T-helper 1 cell treated with Interleukin-12 subunit alpha and Interleukin-12 subunit beta and Interleukin-4 antibody, amounts not matched to agents 30 μg/mL and 1 μg/mL, for 36 hours (primary cell): ENCODE measurements around the gene ATP6V0B.

Experiments
- H3K27ac Mint-ChIP-seq: one replicate; pipeline ENCODE4 v1.8.0; 2021; ENCODE audit warnings: mild to moderate bottlenecking, mixed read lengths
- H3K27me3 Mint-ChIP-seq: one replicate; pipeline ENCODE4 v1.8.0; 2021; ENCODE audit warnings: low read depth, mixed read lengths
- H3K36me3 Mint-ChIP-seq: one replicate; pipeline ENCODE4 v1.8.0; 2021; ENCODE audit warnings: low read depth, mixed read lengths
- H3K4me1 Mint-ChIP-seq: one replicate; pipeline ENCODE4 v1.8.0; 2021; ENCODE audit warnings: low read depth, mixed read lengths
- H3K4me3 Mint-ChIP-seq: one replicate; pipeline ENCODE4 v1.8.0; 2021; ENCODE audit warnings: mild to moderate bottlenecking, moderate library complexity, mixed read lengths
- H3K9me3 Mint-ChIP-seq: one replicate; pipeline ENCODE4 v1.8.0; 2021; ENCODE audit warnings: mixed read lengths

ATP6V0B gene

DNA sequence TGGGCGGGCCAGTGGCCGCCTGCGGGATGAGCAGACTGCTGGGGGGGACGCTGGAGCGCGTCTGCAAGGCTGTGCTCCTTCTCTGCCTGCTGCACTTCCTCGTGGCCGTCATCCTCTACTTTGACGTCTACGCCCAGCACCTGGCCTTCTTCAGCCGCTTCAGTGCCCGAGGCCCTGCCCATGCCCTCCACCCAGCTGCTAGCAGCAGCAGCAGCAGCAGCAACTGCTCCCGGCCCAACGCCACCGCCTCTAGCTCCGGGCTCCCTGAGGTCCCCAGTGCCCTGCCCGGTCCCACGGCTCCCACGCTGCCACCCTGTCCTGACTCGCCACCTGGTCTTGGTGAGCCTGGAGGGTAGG is 6.4 kb downstream of the ATP6V0B start:
- no peak overlapping the region for H3K27ac Mint-ChIP-seq
- H3K4me3 Mint-ChIP-seq: no peak overlapping the region
- H3K4me1 Mint-ChIP-seq: peaks cover 32% of the 10 kb centered on the region
- H3K36me3 Mint-ChIP-seq: peaks cover 18% of the 10 kb centered on the region
- H3K9me3 Mint-ChIP-seq: no peaks in the 10 kb centered on the region
- H3K27me3 Mint-ChIP-seq: no peaks in the 10 kb centered on the region

DNA sequence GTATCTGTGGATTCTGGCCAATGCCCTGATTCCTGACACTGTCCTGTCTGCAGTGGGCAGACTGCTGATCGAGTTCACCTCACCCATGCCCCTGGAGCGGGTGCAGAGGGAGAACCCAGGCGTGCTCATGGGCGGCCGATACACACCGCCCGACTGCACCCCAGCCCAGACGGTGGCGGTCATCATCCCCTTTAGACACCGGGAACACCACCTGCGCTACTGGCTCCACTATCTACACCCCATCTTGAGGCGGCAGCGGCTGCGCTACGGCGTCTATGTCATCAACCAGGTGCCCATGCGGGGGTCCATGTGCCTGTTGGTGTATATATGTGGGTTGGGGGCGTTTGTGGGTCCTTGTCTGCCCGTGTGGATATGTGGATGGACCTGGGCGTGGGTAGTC is 6.9 kb downstream of the ATP6V0B start:
- Mint-ChIP-seq H3K27me3 (no peaks in the 10 kb centered on the region), H3K4me3 (no peak overlapping the region), H3K9me3 (no peaks in the 10 kb centered on the region), H3K4me1 (peaks cover 28% of the 10 kb centered on the region), H3K27ac (no peak overlapping the region), H3K36me3 (peaks cover 18% of the 10 kb centered on the region)

DNA sequence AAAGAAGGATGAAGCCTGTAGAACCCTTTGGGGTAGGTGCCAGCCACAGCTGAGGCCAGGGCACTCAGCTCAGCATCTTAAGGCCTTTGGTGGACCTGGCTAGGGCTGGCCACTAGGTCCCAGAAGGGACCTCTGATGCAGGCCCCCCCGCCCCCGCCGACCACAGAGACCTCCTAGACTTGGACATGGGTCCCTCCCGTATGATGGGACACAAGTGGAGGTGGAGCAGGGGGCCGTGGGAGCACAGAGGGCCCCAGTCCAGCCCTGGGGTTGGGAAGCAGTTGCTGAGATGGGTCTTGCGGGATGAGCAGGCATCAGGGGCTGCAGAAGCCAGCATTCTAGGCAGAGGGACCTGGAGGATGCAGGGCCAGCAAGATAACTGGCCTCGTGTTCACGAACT is 7.5 kb downstream of the ATP6V0B start:
- Mint-ChIP-seq H3K4me3 (no peak overlapping the region), H3K9me3 (no peaks in the 10 kb centered on the region), H3K27me3 (no peaks in the 10 kb centered on the region), H3K27ac (no peak overlapping the region), H3K4me1 (peaks cover 23% of the 10 kb centered on the region), H3K36me3 (peaks cover 12% of the 10 kb centered on the region)

DNA sequence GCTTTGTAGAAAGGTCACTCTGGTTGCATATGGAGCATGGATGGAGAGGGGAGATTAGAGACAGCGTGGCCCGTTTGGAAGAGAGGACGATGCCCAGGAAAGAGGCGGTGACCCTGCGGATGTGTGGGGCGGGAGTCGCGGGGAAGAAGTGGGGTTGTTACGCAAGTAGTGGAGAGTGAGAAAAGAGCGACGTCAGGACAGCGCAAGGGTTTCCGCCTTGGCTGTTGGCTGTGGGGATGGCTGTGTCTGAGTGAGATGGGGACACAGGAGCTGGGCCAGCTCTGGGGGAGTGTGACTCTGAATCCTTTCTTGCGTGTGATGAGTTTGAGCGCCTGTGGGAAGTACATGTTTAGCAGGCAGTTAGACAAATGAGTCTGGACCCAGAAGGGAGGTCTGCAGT is 8.0 kb downstream of the ATP6V0B start:
- Mint-ChIP-seq H3K27me3 (no peaks in the 10 kb centered on the region), H3K4me3 (no peak overlapping the region), H3K9me3 (no peaks in the 10 kb centered on the region), H3K4me1 (peaks cover 18% of the 10 kb centered on the region), H3K27ac (no peak overlapping the region), H3K36me3 (peaks cover 6% of the 10 kb centered on the region)

DNA sequence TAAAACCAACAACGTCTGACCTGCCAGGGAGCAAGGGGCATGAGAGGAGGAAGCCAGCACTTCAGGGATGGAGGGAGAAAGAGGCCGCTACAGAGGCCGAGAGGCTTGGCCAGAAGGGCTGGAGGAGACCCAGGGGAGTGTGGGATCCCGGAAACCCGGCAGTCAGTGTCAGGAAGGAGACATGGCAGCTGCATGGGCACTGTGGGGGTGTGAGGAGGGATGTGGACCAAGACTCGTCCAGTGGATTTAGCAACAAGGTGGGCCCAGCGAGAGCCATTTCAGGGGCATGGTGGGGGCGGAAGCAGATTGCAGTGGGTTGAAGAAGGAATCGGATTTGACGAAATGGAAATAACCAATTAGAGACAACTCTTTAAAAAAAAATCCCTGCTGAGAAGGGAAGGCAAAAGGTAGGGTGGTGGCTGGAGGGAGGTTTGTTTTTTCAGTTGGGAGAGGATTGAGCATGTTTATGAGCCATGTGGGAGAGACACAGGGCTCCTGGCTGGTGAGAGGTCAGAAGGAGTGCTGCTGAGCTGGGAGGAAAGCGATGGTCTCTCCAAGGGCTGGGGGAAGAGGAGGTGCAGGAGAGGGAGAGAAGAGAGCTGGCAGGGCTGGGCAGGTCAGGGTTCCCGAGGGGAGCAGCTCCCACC is 8.6 kb downstream of the ATP6V0B start:
- H3K4me1 Mint-ChIP-seq: peaks cover 16% of the 10 kb centered on the region
- H3K9me3 Mint-ChIP-seq: no peaks in the 10 kb centered on the region
- no peak overlapping the region for H3K4me3 Mint-ChIP-seq
- peaks cover 2% of the 10 kb centered on the region for H3K36me3 Mint-ChIP-seq
- H3K27me3 Mint-ChIP-seq: no peaks in the 10 kb centered on the region
- no peak overlapping the region for H3K27ac Mint-ChIP-seq

DNA sequence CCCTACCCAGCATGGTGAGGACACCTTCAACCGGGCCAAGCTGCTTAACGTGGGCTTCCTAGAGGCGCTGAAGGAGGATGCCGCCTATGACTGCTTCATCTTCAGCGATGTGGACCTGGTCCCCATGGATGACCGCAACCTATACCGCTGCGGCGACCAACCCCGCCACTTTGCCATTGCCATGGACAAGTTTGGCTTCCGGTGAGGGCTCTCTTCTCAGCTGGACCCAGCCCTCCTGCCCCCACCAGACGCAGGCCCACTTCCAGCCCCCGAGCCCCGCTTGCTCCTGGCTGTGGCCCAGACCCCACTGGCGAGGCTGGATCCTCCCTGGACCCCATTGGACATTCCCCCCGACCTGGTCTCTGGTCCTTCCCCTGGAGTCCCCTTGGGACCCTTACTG is 10.1 kb downstream of the ATP6V0B start:
- Mint-ChIP-seq H3K36me3 (peaks cover under 1% of the 10 kb centered on the region), H3K27me3 (no peaks in the 10 kb centered on the region), H3K9me3 (no peaks in the 10 kb centered on the region), H3K4me3 (no peak overlapping the region), H3K27ac (no peak overlapping the region), H3K4me1 (peaks cover 11% of the 10 kb centered on the region)

DNA sequence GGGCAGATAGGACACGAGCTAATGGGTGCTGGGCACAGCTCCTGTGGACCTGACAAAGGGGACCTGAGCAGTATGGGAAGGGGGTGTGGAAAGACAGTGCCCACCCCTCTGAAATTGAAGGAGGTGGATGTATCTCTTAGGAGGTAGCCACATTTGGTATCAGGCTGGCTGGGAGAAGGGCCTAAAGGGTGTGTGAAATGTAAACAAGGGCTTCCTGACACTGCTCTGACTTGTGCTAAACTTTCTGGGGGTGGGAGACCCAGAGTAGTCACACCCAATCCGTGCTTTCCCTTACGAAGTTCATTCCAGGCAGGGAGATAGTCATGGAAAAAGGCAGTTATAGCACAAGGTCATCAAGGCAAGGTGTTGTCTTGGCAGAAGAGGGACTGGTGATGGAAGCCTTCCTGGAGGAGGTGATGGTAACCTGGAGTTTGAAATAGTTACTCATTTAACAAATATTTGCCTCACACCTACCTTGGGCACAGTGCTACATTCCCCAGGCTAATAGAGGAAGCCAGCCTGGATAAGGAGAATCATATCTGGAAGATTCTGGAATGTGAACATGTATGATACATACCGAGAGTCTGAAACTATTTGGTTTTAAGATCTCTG is 11.3 kb downstream of the ATP6V0B start:
- no peaks in the 10 kb centered on the region for H3K27me3 Mint-ChIP-seq

DNA sequence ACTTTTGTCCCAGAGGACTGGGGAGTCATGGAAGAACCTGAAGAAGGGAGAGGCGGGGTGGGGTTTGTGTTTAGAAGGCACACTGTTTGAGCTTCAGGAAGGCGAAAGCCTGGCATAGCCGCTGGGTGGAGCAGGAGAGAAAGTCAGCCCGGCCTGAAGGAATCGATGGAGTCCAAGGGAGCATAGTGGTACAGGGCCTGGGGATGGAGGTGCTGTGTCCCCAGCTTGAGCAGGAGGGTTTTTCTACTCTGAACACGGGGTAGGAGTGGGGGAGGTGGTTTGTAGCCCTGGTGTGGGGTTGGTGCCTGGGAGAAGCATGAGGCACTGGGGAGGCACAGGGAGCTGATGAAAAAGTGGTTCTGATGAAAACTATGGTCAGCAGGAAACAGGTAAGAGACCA is 12.0 kb downstream of the ATP6V0B start:
- no peaks in the 10 kb centered on the region for H3K36me3 Mint-ChIP-seq
- peaks cover 4% of the 10 kb centered on the region for H3K4me1 Mint-ChIP-seq
- no peaks in the 10 kb centered on the region for H3K27me3 Mint-ChIP-seq
- H3K9me3 Mint-ChIP-seq: no peaks in the 10 kb centered on the region
- no peak overlapping the region for H3K4me3 Mint-ChIP-seq
- H3K27ac Mint-ChIP-seq: no peak overlapping the region

More for the DNA sequence above, 11.3 kb downstream of the ATP6V0B start:
- Mint-ChIP-seq H3K4me3 (no peak overlapping the region), H3K27ac (no peak overlapping the region), H3K36me3 (no peaks in the 10 kb centered on the region), H3K9me3 (no peaks in the 10 kb centered on the region), H3K4me1 (peaks cover 4% of the 10 kb centered on the region)

DNA sequence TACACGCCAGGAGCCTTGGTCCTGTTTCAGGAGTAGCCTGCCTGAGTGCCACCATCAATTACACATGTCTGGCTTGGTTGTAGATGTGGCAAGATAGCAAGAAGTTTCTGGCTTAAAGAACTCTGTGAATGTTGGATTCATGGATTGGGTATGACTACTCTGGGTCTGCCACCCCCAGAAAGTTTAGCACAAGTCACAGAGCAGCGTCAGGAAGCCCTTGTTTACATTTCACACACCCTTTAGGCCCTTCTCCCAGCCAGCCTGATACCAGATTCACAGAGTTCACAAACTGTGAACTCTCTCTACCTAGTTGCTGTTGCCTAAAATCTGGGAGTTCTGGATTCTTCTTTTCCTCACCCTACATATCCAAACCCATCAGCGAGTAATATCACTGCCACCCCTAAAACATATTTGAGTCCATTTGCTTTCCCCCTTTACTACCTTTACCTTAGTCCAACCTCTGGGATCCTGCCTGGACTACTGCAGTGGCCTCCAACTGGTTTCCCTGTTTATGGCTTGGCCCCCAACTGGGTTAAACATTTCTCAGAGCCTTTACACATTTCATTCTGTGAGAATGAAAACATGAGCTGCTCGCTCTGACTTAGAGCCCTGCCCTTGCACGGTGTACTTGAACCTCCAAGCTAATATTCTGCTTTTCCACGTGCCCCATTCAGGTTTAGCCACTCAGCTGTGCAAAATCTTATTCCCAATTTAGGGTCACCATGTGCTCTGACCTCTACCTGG is 12.6 kb downstream of the ATP6V0B start:
- no peaks in the 10 kb centered on the region for H3K36me3 Mint-ChIP-seq
- H3K4me3 Mint-ChIP-seq: no peak overlapping the region

DNA sequence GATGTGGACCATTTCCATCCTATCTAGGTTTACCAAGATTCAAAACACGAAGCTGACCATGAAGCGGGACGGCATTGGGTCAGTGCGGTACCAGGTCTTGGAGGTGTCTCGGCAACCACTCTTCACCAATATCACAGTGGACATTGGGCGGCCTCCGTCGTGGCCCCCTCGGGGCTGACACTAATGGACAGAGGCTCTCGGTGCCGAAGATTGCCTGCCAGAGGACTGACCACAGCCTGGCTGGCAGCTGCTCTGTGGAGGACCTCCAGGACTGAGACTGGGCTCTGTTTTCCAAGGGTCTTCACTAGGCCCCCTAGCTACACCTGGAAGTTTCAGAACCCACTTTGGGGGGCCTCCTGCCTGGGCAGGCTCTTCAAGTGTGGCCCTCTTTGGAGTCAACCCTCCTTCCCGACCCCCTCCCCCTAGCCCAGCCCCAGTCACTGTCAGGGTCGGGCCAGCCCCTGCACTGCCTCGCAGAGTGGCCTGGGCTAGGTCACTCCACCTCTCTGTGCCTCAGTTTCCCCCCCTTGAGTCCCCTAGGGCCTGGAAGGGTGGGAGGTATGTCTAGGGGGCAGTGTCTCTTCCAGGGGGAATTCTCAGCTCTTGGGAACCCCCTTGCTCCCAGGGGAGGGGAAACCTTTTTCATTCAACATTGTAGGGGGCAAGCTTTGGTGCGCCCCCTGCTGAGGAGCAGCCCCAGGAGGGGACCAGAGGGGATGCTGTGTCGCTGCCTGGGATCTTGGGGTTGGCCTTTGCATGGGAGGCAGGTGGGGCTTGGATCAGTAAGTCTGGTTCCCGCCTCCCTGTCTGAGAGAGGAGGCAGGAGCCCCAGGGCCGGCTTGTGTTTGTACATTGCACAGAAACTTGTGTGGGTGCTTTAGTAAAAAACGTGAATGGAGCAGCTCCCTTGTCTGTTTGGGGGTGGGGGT is 15.8 kb downstream of the ATP6V0B start:
- Mint-ChIP-seq H3K27me3 (no peaks in the 10 kb centered on the region), H3K4me1 (peaks cover 11% of the 10 kb centered on the region), H3K9me3 (no peaks in the 10 kb centered on the region), H3K36me3 (no peaks in the 10 kb centered on the region), H3K4me3 (peak overlapping the region; percentile 94), H3K27ac (no peak overlapping the region)

More for the DNA sequence above, 12.6 kb downstream of the ATP6V0B start:
- Mint-ChIP-seq H3K27me3 (no peaks in the 10 kb centered on the region), H3K4me1 (peaks cover 7% of the 10 kb centered on the region), H3K9me3 (no peaks in the 10 kb centered on the region), H3K27ac (no peak overlapping the region)

DNA sequence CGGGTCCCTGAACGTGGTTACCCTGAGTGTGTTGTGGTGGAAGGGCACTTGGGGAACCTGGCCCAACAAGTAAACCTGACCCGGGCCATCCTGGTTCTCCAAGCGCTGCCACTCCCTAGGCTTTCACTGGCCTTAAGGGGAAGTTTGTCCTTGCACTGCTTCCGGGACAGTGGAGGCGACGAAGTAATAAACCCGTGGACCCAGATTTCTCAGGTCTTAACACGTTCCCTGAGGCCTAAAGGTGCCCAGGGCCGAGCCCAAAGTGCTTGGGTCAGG is 16.4 kb downstream of the ATP6V0B start:
- Mint-ChIP-seq H3K4me3 (peak overlapping the region; percentile 94), H3K36me3 (no peaks in the 10 kb centered on the region), H3K9me3 (no peaks in the 10 kb centered on the region), H3K27ac (no peak overlapping the region), H3K27me3 (no peaks in the 10 kb centered on the region), H3K4me1 (peaks cover 11% of the 10 kb centered on the region)

DNA sequence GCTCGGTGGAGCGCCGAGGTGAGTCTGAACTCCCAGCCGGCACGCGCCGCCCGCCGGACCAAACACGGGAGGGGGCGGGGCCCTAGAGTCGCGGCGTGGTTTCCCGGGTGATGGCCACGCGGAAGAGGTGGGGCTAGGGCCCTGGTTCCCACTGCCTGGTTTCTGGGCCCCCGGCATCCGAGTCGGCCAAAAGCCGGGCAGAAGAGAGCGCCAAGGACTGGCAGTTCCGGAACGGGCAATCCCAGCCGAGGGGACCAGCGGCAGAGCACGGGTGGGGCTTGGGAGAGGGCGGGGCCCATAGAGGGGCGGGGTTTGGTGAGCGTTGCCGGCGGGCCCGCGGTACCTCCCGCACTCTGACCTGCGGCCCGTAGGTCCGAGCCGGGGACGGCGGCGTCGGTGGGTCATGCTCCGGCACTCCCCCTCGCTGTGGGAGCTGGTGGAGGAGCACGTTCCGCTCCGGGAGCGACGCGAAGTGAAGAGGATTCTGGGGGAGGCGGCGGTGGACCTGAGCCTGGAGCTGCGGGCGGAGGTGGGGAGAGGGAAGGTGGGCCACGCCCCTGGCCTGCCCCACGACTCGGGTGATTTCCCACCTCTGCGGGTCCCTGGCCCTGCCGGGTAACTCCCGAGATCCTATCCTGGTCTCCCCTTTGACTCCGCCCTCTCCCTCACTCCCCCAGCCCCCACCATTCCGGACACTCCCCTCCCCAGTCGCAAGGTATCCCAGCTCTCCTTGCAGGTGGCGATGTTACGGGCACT is 16.9 kb downstream of the ATP6V0B start, which contains the start of gene CCDC24:
Gene CCDC24, plus strand, starts transcription at position 124 of the 756 bp plus-strand sequence. Its CDS starts 280 bp downstream, at position 404.
- Mint-ChIP-seq H3K36me3 (no peaks in the 10 kb centered on the region), H3K9me3 (no peaks in the 10 kb centered on the region), H3K4me3 (peak within 1 kb of the TSS; percentile 94), H3K4me1 (peaks cover 11% of the 10 kb centered on the region), H3K27me3 (no peaks in the 10 kb centered on the region), H3K27ac (peak within 1 kb of the TSS; percentile 85)

DNA sequence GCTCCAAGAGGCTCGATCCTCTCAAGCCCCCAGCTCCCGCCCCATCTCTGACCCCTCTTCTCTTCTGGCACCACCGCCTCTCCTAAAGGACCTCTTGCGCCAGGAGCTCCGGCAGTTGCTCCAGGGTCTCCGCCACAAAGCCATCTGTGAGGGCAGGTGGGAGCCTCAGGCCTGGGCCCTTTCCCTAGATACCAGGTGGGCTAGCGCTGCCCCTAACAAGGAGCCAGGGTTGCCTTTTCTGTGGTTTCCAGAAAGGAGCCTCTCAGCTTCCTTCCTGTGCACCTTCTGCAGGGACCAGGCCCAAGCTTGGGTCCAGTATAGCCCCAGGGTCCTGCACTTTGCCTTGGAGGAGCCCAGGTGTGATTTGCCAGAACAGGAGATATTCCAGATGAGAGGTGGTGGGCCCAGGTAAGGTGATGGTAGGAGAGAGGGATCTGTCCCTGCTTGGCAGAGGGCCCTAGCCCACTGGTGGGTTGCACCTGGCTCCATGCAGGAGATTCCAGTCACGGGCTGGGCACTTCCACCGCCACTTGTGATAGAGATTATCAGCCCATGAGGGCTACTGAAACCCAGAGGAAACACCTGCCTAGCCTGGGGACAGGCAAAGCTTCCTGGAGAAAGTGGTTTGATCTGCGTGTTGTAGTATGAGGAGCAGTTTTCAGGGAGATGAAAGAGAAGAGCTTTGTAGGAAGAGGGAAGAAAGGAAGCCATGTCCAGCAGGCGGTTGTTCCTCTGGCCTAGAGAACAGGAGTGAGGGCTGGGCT is 17.7 kb downstream of the ATP6V0B start:
- H3K4me3 Mint-ChIP-seq: peak overlapping the region; percentile 94
- H3K4me1 Mint-ChIP-seq: peaks cover 11% of the 10 kb centered on the region
- no peaks in the 10 kb centered on the region for H3K36me3 Mint-ChIP-seq
- H3K27ac Mint-ChIP-seq: no peak overlapping the region
- H3K9me3 Mint-ChIP-seq: no peaks in the 10 kb centered on the region
- no peaks in the 10 kb centered on the region for H3K27me3 Mint-ChIP-seq
